Measurements from ENCODE around the gene ADRA2A.

ADRA2A gene

DNA sequence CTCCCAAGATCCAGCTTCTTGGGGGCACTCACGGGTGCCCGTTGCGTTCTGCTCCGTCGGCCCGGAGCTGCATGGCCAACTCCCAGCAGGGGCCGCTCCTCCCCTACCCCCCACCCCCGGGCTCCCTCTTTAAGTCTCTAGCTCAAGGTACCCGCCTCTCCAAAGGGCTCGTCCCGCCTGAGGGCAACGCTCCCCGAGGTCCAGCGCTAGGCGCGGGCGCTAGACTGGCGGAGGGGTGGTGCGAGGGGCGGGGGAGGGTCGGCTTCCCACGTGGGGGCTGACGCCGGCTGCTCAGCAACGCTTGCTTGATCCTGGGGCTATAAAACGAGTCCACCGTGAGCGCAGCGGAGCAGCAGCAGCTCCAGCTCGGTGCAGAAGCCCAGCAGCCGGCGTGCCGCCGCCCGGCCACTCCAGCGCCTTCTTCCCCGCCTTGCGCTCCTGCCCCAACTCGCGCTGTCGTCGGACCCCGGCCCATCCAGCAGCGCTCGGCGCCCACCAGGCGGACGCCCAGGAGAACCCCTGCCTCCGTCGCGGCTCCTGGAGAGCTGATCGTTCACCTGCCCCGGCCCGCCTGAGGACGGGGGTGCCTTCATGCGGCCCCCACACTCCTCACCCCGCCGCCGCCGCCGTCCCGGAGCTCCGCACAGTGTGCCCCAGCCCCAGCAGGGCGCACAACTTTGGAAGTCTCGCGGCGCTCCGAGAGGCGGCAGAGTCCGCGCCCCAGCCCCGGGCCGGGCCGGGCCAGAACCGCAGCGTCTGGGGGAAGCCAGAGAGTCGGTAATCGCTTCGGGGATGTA, at the start of gene ADRA2A:
ADRA2A (plus strand) TSS at position 348 of the 797 bp plus-strand sequence. CDS start 968 bp downstream, outside the sequence.
- no peak for DNase-seq (ENCODE audit: low read depth)

DNA sequence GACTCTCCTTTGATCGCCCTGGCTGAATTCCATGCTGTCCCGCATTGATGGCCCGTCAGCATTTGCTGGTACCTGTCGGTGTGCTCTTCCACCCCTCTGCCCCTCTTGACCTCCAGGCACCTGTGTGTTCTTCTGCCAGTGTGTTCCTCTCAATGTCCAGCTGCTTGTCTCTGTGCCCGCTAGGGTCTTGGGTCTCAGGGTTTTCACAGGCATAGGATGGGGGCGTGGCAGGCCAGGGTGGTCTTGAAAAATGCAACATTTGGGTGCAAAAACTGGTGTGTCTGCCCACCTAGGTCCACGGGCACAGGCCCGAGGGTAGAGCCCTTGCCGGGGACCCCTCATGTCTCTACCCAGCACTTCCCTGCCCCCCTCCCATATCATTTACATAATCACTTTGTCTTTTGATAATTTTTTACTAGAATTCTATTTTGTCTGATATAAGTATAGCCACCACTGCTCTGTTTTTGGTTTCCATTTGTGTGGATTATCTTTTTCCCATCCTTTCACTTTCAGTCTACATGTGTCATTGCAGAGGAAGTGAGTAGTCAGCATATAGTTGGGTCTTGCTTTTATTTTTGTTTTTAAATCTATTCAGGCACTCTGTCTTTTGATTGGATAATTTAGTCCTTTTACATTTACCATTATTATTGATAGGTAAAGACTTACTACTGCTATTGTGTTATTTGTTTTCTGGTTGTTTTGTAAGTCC, 46.6 kb upstream of the ADRA2A start:
- DNase-seq (ENCODE audit: low read depth) = no peak

DNA sequence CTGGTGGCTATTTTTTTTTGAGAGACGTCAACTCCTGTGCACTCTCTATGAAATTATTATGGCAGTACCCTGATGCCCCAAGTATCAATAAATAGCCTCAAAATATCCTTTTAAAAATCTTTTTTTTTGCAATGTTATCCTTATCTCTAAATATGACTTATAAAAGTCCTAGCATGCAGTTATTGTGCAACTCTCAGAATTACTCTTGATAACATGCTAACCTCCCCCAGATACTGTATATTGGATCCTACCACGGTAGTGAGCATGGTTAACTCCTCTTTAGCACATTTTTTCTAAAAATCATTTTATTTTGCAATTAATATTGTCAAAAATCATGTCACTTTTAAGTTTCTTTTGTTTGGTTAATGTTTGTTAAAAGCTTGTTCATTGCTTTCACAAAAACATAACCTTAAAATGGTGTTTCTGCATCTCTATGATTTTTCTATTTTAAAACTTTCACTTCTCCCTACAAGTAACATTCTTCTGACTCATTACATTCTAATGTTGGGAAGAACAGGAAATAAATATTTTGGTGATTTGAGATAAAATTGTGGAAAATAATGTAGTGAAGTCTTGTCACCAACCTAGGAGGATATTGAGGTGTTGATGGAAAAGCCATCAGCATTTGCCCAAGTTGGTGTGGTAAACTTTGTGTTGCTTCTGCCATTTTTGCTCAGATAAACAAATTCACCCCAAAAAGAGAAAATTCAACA, 42.1 kb upstream of the ADRA2A start:
- DNase-seq (ENCODE audit: low read depth) = no peak

DNA sequence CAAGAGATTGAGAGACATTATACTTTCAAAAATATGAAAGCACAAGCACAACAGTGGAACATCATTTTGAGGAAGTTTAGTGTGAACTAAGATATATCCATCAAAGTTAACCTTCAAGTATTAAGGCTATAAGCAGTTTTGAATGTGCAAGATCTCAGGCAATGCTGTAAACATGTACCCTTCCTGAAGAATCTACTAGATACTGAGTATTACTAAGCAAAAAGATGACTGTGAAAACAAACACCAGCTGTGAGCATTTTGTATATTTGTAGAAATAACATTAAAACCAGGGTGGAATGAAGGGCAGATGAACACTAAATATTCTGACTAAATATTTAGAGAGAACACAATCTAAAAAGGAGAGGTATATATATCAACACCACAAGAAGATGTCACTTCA, 41.3 kb upstream of the ADRA2A start:
- DNase-seq (ENCODE audit: low read depth) = no peak

DNA sequence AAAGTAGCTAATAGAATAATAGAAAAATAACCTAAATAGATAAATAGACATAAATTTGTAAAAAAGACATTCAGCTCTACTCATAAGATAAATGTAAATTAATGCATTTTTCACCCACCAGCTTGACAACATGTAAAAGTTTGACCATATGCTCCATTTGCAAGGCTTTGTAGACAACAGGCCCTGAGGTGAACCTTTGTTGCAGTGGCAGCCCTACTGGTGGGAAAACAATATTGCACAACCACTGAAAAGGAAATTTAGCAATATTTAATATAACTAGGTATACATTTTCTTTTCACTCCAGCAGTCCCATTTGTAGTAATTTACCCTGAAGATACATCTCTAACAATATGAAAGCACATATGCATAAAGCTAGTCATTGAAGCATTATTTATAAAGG, 39.0 kb upstream of the ADRA2A start:
- no peak for DNase-seq (ENCODE audit: low read depth)

DNA sequence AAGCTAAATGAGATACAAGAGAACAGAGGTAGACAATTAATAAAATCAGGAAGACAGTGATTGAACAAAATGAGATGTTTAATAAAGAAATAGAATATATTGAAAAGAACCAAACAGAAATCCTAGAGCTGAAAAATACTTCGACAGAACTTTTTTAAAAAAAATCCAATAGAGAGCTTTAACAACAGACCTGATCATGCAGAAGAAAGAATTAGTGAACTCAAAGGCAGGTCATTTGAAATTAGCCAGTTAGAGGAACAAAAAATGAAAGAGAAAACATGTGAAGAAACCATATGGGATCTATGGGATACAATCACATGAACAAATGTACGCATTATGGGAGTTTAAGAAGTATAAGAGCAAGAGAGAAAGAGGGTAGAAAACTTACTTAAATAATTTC, 37.3 kb upstream of the ADRA2A start:
- no peak for DNase-seq (ENCODE audit: low read depth)

DNA sequence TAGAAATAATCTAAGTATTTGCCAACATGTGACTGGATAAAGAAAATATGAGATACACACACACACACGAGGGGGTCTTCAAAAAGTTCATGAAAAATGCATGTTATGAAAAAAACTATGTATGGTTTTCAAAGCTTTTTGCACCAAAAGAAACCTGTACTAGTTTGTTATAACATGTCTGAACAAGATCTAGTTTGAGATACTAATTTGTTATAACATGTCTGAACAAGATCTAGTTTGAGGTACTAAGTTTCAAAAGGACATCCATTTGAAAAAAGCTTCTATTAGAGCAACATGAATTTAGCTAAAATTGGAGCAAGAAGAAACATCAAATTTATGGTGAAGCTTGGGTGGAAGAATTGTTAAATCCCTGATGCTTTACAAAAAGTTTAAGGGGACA, 19.8 kb upstream of the ADRA2A start:
- no peak for DNase-seq (ENCODE audit: low read depth)

DNA sequence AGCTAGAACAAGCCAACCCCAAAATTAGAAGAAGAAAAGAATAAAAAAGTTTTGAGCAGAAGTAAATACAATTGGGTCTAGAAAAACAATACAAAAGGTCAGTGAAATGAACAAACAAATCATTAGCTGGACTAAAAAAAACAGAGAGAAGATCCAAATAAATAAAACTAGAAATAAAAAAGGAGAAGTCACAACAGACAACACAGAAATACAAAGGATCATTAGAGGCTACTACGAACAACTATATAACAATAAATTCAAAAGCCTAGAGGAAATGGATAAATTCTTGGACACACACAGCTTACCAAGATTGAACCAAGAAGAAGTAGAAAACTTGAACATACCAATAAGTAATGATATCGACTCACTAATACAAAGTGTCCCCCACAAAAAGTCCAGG, 13.4 kb upstream of the ADRA2A start:
- DNase-seq (ENCODE audit: low read depth) = no peak

DNA sequence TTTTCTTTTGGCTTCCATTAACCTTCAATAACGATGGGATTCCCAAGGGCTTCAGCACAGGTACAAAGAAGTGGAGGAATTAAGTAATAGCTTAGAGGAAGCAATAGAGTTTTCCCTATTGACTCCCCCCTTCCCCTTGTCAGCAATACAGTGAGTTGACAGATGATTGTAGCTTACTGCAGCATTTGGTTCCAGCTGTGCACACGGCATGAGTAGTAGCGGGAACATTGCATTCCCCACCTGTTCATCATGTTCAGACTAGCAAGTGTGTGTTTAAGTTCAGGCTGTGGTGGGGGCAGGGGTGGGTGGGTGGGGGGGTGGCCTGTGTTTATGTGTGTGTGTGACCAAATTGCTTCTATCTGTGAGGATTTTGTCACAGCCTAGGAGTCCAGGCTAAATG, 4.6 kb upstream of the ADRA2A start:
- no peak for DNase-seq (ENCODE audit: low read depth)

DNA sequence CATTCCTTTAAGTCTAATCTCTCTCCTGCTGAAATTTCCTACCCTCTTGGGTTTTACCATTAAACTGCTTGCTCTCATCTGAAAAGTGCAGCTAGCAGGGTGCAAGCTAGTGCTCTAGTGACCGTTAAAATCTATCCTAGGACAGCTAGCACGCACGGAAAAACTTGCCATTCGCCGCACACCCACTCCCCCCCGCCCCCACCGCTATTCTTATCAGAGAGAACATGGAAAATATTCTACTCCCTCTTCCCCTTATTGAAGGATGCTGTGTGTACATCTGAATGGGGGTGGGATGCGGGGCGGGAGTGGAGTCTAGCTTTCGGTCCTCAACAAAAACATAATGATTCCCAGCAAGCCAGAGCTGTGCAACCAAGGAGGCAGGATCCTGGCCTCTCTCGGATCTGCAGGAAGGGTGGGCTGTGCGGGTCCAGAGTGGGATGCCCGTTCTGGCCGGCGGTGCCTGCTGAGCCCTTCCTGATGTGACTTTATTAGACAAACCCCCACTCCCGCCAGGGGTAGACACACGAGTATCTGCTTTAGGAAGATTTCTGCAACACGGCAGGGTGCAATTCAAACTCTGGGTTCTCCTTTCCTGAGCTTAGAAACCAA, 1.1 kb upstream of the ADRA2A start:
- DNase-seq (ENCODE audit: low read depth) = no peak

DNA sequence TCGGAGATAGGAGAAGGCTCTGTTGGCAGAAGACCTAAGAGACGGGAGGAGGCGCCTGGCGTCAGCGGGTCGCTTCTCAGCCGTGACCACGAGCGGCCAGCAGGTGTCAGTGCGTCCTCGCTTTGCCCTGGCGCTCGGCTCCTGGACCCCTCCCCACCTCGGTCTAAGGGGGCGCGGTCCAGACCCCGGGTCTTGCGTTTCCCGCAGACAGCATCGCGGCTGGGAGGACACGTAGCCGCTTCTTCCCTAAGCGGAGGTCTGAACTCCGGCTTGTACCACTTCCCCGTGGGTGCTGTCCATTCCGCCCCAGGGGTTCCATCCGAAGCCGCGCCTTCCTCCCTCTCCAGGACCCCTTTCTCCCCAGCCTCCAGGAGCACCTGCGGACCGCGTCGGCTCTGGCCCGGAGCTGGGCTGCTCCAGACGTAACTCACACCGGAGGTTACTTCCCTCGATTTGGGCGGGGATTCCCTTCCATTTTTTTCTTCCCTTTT, 593 bp upstream of the ADRA2A start:
- peak; percentile 8 for DNase-seq (ENCODE audit: low read depth)

DNA sequence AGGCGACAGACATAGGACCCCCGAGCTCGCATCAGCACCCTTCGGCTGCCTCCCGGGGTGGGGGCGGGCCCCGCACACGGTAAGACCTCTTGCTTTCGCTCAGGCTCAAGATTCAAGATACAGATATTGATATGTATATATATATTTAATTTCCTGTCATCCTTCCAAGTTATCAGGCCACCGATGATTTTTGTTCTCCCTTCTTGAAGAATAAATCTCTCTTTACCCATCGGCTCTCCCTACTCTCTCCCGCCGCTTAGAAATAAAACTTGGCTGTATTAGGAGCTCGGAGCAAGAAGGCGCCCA, 603 bp downstream of the ADRA2A start:
- no peak for DNase-seq (ENCODE audit: low read depth)

DNA sequence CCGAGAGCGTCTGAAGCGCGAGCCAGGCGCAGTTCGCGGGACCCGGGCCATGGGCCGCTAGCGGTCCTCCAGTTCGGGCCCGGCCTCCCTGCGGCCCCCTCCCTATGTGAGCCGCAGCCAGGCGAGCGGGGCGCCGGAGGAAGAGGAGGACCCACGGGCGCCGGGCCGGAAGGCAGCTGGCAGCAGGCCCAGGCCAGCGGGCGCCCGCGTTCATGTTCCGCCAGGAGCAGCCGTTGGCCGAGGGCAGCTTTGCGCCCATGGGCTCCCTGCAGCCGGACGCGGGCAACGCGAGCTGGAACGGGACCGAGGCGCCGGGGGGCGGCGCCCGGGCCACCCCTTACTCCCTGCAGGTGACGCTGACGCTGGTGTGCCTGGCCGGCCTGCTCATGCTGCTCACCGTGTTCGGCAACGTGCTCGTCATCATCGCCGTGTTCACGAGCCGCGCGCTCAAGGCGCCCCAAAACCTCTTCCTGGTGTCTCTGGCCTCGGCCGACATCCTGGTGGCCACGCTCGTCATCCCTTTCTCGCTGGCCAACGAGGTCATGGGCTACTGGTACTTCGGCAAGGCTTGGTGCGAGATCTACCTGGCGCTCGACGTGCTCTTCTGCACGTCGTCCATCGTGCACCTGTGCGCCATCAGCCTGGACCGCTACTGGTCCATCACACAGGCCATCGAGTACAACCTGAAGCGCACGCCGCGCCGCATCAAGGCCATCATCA, 1.1 kb downstream of the ADRA2A start:
- DNase-seq (ENCODE audit: low read depth) = no peak

DNA sequence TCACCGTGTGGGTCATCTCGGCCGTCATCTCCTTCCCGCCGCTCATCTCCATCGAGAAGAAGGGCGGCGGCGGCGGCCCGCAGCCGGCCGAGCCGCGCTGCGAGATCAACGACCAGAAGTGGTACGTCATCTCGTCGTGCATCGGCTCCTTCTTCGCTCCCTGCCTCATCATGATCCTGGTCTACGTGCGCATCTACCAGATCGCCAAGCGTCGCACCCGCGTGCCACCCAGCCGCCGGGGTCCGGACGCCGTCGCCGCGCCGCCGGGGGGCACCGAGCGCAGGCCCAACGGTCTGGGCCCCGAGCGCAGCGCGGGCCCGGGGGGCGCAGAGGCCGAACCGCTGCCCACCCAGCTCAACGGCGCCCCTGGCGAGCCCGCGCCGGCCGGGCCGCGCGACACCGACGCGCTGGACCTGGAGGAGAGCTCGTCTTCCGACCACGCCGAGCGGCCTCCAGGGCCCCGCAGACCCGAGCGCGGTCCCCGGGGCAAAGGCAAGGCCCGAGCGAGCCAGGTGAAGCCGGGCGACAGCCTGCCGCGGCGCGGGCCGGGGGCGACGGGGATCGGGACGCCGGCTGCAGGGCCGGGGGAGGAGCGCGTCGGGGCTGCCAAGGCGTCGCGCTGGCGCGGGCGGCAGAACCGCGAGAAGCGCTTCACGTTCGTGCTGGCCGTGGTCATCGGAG, 1.8 kb downstream of the ADRA2A start:
- DNase-seq (ENCODE audit: low read depth) = no peak

DNA sequence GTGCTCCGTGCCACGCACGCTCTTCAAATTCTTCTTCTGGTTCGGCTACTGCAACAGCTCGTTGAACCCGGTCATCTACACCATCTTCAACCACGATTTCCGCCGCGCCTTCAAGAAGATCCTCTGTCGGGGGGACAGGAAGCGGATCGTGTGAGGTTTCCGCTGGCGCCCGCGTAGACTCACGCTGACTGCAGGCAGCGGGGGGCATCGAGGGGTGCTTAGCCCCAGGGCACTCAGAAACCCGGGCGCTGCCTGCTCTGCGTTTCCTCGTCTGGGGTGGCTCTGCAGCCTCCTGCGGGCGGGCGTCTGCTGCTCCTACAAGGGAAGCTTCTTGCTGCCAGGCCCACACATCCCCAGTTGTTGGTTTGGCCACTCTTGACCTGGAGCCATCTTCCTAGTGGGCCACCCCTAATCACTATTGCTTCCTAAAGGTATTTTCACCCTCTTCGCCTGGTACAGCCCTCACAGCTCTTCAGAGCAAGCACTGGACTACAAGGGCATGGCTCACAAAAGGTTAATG, 2.5 kb downstream of the ADRA2A start:
- DNase-seq (ENCODE audit: low read depth) = no peak

DNA sequence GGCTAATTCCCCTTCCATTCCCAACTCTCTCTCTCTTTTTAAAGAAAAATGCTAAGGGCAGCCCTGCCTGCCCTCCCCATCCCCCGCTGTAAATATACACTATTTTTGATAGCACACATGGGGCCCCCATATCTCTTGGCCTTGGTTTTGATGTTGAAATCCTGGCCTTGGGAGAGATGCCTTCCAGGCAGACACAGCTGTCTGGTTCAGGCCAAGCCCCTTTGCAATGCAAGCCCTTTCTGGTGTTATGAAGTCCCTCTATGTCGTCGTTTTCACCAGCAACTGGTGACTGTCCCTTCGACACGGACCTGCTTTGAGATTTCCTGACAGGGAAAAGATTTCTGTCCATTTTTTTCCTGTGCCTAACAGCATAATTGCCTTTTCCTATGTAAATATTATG, 3.0 kb downstream of the ADRA2A start:
- DNase-seq (ENCODE audit: low read depth) = no peak

DNA sequence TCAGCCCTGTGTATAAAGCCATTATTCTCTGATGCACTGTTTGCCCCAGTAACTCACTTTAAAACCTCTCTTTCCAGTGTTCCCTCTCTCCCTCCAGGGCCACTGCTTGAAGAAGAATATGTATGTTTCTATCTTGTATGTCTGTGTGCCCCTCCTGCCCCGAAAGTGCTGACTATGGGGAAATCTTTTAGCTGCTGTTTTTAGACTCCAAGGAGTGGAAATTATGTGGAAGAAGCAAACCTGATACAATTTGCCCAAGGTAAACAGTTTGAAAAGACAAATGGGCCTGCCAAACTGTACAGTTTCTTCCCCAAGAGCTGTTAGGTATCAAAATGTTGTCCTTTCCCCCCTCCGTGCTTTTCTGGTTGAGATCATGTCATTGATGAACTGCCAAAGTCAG, 3.4 kb downstream of the ADRA2A start:
- DNase-seq (ENCODE audit: low read depth) = no peak

DNA sequence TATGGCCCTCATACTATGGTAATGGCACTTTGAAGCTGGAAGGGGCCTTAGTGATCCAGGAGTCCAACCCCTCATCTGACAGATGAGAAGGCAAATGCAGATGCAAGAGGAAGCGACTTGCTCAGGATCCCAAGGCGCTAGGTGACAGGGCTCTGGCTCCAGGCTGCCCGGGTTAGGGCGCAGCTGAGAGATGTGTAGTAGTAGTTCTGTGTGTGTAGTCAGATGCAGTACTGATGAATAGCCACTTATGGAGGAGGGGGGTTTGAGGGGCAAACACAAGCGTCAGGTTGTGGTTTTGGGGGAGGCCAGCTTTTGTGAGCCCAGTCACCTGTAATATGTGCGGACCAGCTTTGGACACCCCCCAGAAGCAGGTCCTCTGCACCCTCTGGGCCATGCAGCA, 4.8 kb downstream of the ADRA2A start:
- DNase-seq (ENCODE audit: low read depth) = no peak

DNA sequence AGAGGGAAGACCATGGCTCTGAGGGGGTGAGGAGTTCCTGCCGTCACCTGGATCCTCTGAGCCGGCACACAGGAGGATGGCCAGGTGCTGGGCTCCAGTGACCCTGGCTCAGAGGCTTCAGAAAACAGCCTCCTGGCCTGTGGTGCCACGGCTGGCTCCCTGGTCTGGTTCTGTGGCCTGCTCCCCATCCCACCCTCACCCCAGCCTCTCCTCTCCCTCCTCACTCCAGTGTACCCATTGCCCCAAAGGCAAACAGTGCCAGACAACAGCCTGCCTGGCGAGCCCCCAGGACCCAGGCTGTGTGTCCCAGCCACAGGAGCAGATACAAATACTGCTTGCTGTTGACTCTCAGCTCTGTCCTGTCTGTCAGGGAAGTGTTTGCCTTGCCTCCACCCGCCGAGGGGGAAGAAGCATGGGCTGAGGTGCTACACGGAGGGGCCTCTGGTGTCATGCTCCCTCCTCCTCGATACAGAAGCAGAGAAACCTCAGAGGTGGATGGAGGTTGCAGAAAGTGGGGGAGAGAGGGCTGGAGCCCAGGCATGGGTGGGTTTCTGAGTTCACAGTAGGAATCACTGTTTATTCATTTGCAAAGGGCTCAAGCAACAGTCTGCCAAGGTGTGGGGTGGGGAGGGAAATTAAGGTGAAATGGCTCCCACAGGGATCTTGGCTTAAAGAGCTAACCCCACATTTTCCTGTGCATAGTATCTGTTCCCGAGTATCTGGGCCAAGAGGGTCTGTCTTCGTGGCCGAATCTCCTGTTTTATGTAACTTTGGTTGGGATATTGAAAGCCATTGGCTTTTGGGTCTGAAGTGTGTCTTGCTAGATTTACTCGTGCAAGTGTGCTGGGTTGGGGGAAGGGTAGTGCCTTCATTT, 5.5 kb downstream of the ADRA2A start:
- no peak for DNase-seq (ENCODE audit: low read depth)

Data from stimulated activated CD8-positive, alpha-beta memory T cell treated with anti-CD3 and anti-CD28 coated beads, Interleukin-12 subunit alpha, Interleukin-12 subunit beta, amount 100 ng/mL, for 1 hour (primary cell).